Measurements from ENCODE around the gene ZSWIM6.
A peak's percentile ranks its signal among the peaks of the same experiment; 100 is the strongest.

ZSWIM6 gene

GRCh38 chr5:61322738-61323725 lies 9.0 kb upstream of the ZSWIM6 start:
- TF ChIP-seq, protein P1, sequence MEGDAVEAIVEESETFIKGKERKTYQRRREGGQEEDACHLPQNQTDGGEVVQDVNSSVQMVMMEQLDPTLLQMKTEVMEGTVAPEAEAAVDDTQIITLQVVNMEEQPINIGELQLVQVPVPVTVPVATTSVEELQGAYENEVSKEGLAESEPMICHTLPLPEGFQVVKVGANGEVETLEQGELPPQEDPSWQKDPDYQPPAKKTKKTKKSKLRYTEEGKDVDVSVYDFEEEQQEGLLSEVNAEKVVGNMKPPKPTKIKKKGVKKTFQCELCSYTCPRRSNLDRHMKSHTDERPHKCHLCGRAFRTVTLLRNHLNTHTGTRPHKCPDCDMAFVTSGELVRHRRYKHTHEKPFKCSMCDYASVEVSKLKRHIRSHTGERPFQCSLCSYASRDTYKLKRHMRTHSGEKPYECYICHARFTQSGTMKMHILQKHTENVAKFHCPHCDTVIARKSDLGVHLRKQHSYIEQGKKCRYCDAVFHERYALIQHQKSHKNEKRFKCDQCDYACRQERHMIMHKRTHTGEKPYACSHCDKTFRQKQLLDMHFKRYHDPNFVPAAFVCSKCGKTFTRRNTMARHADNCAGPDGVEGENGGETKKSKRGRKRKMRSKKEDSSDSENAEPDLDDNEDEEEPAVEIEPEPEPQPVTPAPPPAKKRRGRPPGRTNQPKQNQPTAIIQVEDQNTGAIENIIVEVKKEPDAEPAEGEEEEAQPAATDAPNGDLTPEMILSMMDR (IDR thresholded peaks at IDR 0.05; ENCODE audit: control insufficient read depth, extremely low read depth, insufficient read depth): no peak
- DNase-seq (ENCODE audit: low read depth): no peak
- no peak overlapping the region for H3K4me3 ChIP-seq (ENCODE audit: low read depth, low read length)

- TF ChIP-seq, protein P1 (IDR thresholded peaks at IDR 0.05; ENCODE audit: control insufficient read depth, extremely low read depth, insufficient read depth): no peak
- no peak for DNase-seq (ENCODE audit: low read depth)
- H3K4me3 ChIP-seq (ENCODE audit: low read depth, low read length): no peak overlapping the region
These were observed 4.0 kb upstream of the ZSWIM6 start for GRCh38 chr5:61327760-61328753.

GRCh38 chr5:61328791-61329549 lies 3.1 kb upstream of the ZSWIM6 start:
- H3K4me3 ChIP-seq (ENCODE audit: low read depth, low read length): no peak overlapping the region
- TF ChIP-seq, protein P1 (IDR thresholded peaks at IDR 0.05; ENCODE audit: control insufficient read depth, extremely low read depth, insufficient read depth): no peak
- no peak for DNase-seq (ENCODE audit: low read depth)

- DNase-seq (ENCODE audit: low read depth): no peak
- H3K4me3 ChIP-seq (ENCODE audit: low read depth, low read length): peak overlapping the region; percentile 77
- TF ChIP-seq, protein P1 (IDR thresholded peaks at IDR 0.05; ENCODE audit: control insufficient read depth, extremely low read depth, insufficient read depth): no peak
These were observed 2.4 kb upstream of the ZSWIM6 start for GRCh38 chr5:61329550-61330128.

DNA sequence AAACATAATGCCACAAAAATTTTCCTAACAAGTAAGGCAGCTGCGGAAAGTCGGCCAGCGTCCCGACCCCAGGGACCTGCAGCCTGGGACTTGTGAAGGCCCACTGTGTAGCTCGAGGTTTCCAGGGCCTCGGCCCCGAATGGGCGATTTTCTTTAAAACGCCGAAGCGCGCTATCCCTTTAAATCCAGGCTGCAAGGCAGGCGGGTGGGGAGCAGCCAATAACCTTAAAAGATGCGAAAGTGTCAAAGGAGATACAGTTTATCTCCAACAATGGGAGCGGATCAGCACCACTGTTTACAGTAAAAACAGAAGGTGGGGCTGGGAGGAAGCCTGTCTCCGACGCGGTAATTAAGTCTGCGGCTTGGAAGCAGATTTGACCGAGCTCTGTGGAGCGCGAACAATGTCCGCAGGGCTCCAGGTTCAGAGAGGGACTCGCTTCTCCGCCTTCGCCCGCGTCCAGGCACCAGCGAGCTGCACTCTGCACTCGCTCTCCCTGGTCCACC lies 1.7 kb upstream of the ZSWIM6 start:
- DNase-seq (ENCODE audit: low read depth): no peak
- TF ChIP-seq, protein P1 (IDR thresholded peaks at IDR 0.05; ENCODE audit: control insufficient read depth, extremely low read depth, insufficient read depth): no peak
- H3K4me3 ChIP-seq (ENCODE audit: low read depth, low read length): peak overlapping the region; percentile 77
